Naive thymus-derived CD4-positive, alpha-beta T cell (primary cell): Measurements from ENCODE around the gene BNIP1. TPM values are rescaled to one million over a fixed set of nuclear protein-coding genes. Genes with fewer than 3 reads are reported as not detected.

ENCODE experiments used
- ATAC-seq: fragments of 150-1000 bp; cut with Tn5 transposase; 2 replicates; pipeline ENCODE4 v1.10.0; 2021; ENCODE audit warnings: mild to moderate bottlenecking, moderate library complexity
- CTCF ChIA-PET: fragments of 350-600 bp; sonication (Branson Sonifier 250); formaldehyde crosslinking; loops from one replicate; lab custom pipeline; 2021; ENCODE audit warnings: antibody characterized with exemption; lab: Charles Lee
- POLR2A ChIA-PET: fragments of 350-600 bp; sonication (Branson Sonifier 250); formaldehyde crosslinking; loops from one replicate; lab custom pipeline; 2021; ENCODE audit warnings: antibody characterized with exemption, inconsistent platforms; lab: Charles Lee
- DNase-seq, 9 donors: peaks; one replicate each; pipeline versions ENCODE4 v3.0.0 to v3.0.0-alpha.2; 2020 to 2022; ENCODE audit warnings: mixed read lengths in 1 of 9
- H3K27ac ChIP-seq: one replicate; pipeline ENCODE4 v1.7.0; 2013; ENCODE audit warnings: mild to moderate bottlenecking, low read depth, low read length, moderate library complexity
- H3K27me3 ChIP-seq, 2 donors: one replicate each; pipeline ENCODE4 v1.7.0; 2013; ENCODE audit warnings: low read length in 2 of 2, mild to moderate bottlenecking in 2 of 2, moderate library complexity in 2 of 2; ENCODE audit not compliant: control insufficient read depth in 2 of 2, insufficient read depth in 2 of 2
- H3K36me3 ChIP-seq, 3 experiments: 1 replicate in 2 of 3; 2 replicates in 1 of 3; pipeline ENCODE4 v1.7.0; 2013; ENCODE audit warnings: low read length in 3 of 3, mild to moderate bottlenecking in 3 of 3, moderate library complexity in 1 of 3; ENCODE audit not compliant: insufficient read depth in 3 of 3, control insufficient read depth in 2 of 3
- H3K4me1 ChIP-seq, 2 donors: one replicate each; pipeline ENCODE4 v1.7.0; 2013; ENCODE audit warnings: low read length in 2 of 2, mild to moderate bottlenecking in 2 of 2, moderate library complexity in 1 of 2; ENCODE audit not compliant: control insufficient read depth in 2 of 2, insufficient read depth in 2 of 2
- H3K4me3 ChIP-seq: 2 replicates; pipeline ENCODE4 v1.7.0; 2013; ENCODE audit warnings: mild to moderate bottlenecking, low read length
- H3K9me3 ChIP-seq, 3 experiments: 1 replicate in 2 of 3; 2 replicates in 1 of 3; pipeline ENCODE4 v1.7.0; 2013; ENCODE audit warnings: low read length in 3 of 3; ENCODE audit not compliant: control insufficient read depth in 2 of 3
- H3K27ac Mint-ChIP-seq, 9 donors: one replicate each; pipeline ENCODE4 v1.8.0; 2020 to 2022; ENCODE audit warnings: mixed read lengths in 9 of 9, mild to moderate bottlenecking in 8 of 9, moderate library complexity in 5 of 9, inconsistent platforms in 2 of 9
- H3K27me3 Mint-ChIP-seq, 5 donors: one replicate each; pipeline ENCODE4 v1.8.0; 2021 to 2022; ENCODE audit warnings: mixed read lengths in 5 of 5, mild to moderate bottlenecking in 1 of 5
- H3K36me3 Mint-ChIP-seq, 5 donors: one replicate each; pipeline ENCODE4 v1.8.0; 2020 to 2022; ENCODE audit warnings: mixed read lengths in 5 of 5, mild to moderate bottlenecking in 3 of 5, inconsistent platforms in 1 of 5
- H3K4me1 Mint-ChIP-seq, 7 donors: one replicate each; pipeline ENCODE4 v1.8.0; 2020 to 2022; ENCODE audit warnings: mixed read lengths in 7 of 7, mild to moderate bottlenecking in 3 of 7, inconsistent platforms in 1 of 7
- H3K4me3 Mint-ChIP-seq, 10 donors: one replicate each; pipeline ENCODE4 v1.8.0; 2020 to 2022; ENCODE audit warnings: mild to moderate bottlenecking in 10 of 10, mixed read lengths in 10 of 10, moderate library complexity in 6 of 10, inconsistent platforms in 2 of 10
- H3K9me3 Mint-ChIP-seq, 11 donors: one replicate each; pipeline ENCODE4 v1.8.0; 2020 to 2022; ENCODE audit warnings: mixed read lengths in 11 of 11, mild to moderate bottlenecking in 4 of 11, inconsistent platforms in 1 of 11, moderate library complexity in 1 of 11
- intact Hi-C, 2 donors: fragments of 100-400 bp; cut with micrococcal nuclease; formaldehyde crosslinking; loops; one replicate each; pipeline ENCODE4 v1.15.1; 2023
- polyA plus RNA-seq, 2 donors: library from polyadenylated mRNA; unstranded; fragments of 300-500 nt; fragmentation: Illumina TruSeq; gene quantifications; one replicate each; pipeline ENCODE4 v1.2.3, GENCODE V29; 2021
- total RNA-seq, 6 experiments: library from RNA in 5 of 6; stranded (reverse) in 5 of 6; gene quantifications; 1 replicate in 5 of 6; 2 replicates in 1 of 6; pipeline ENCODE4 v1.2.3 and lab custom pipeline; 2021 to 2026

BNIP1 gene
- total and polyA plus RNA-seq, 7 experiments from 2014 or later: 5.5 to 23.2 (median 15.3) TPM

- H3K27me3 ChIP-seq: no peaks in the 10 kb centered on the region
- DNase-seq: no peak
- H3K27ac ChIP-seq: no peak overlapping the region
- H3K4me3 Mint-ChIP-seq: no peak overlapping the region
- H3K4me1 Mint-ChIP-seq: peaks cover 0 to 3% (median 0%) of the 10 kb centered on the region in 7 donors
- CTCF ChIA-PET: no interaction called here
- H3K36me3 Mint-ChIP-seq: peaks cover 0 to 10% (median 6%) of the 10 kb centered on the region in 5 donors
- ATAC-seq: no peak
- no peak overlapping the region for H3K4me3 ChIP-seq
- no peaks in the 10 kb centered on the region for H3K36me3 ChIP-seq
- no peaks in the 10 kb centered on the region for H3K4me1 ChIP-seq
- peaks cover 0 to 18% (median 10%) of the 10 kb centered on the region in 11 donors for H3K9me3 Mint-ChIP-seq
- intact Hi-C loops: no loop called here
- H3K27me3 Mint-ChIP-seq: peaks cover 11 to 39% (median 20%) of the 10 kb centered on the region in 5 donors
- POLR2A ChIA-PET: no interaction called here
- no peak overlapping the region for H3K27ac Mint-ChIP-seq
- H3K9me3 ChIP-seq: peaks cover 0 to 7% (median 0%) of the 10 kb centered on the region in 3 experiments
These were observed 53.7 kb downstream of the BNIP1 start for GRCh38 chr5:173198049-173198448.

- intact Hi-C loops: loop anchor here in 1 of 2 donors (5.0 kb wide), 1 partner anchor 488 kb away; no protein-coding TSS in a partner anchor
- CTCF ChIA-PET: no interaction called here
These were observed 56.0 kb downstream of the BNIP1 start for GRCh38 chr5:173200356-173200755.

GRCh38 chr5:173201636-173202265, 57.4 kb downstream of the BNIP1 start:
- peaks cover 0 to 10% (median 6%) of the 10 kb centered on the region in 5 donors for H3K36me3 Mint-ChIP-seq
- H3K27me3 Mint-ChIP-seq: peaks cover 23 to 54% (median 37%) of the 10 kb centered on the region in 5 donors
- H3K27me3 ChIP-seq: peaks cover 0 to 4% of the 10 kb centered on the region in 2 donors

More at GRCh38 chr5:173200356-173200755, 56.0 kb downstream of the BNIP1 start:
- Histone ChIP-seq H3K27ac (no peak overlapping the region), H3K36me3 (no peaks in the 10 kb centered on the region), H3K27me3 (peaks cover 0 to 4% of the 10 kb centered on the region in 2 donors), H3K4me3 (no peak overlapping the region), H3K4me1 (no peaks in the 10 kb centered on the region), H3K9me3 (peaks cover 0 to 7% (median 0%) of the 10 kb centered on the region in 3 experiments)
- Mint-ChIP-seq H3K27ac (no peak overlapping the region), H3K9me3 (peaks cover 0 to 18% (median 10%) of the 10 kb centered on the region in 11 donors), H3K4me1 (peaks cover 0 to 4% (median 0%) of the 10 kb centered on the region in 7 donors), H3K27me3 (peaks cover 23 to 53% (median 37%) of the 10 kb centered on the region in 5 donors), H3K36me3 (peaks cover 0 to 10% (median 6%) of the 10 kb centered on the region in 5 donors), H3K4me3 (no peak overlapping the region)
- DNase-seq (no peak), ATAC-seq (no peak)
- POLR2A ChIA-PET: no interaction called here

GRCh38 chr5:173202266-173202875, 58.0 kb downstream of the BNIP1 start:
- H3K27ac Mint-ChIP-seq: no peak overlapping the region
- Histone ChIP-seq H3K4me3 (no peak overlapping the region), H3K4me1 (no peaks in the 10 kb centered on the region), H3K36me3 (no peaks in the 10 kb centered on the region), H3K9me3 (peaks cover 0 to 7% (median 0%) of the 10 kb centered on the region in 3 experiments), H3K27me3 (peaks cover 0 to 4% of the 10 kb centered on the region in 2 donors), H3K27ac (no peak overlapping the region)
- H3K9me3 Mint-ChIP-seq: peaks cover 0 to 18% (median 9%) of the 10 kb centered on the region in 11 donors
- peaks cover 23 to 60% (median 41%) of the 10 kb centered on the region in 5 donors for H3K27me3 Mint-ChIP-seq
- intact Hi-C loops: loop anchor here in 1 of 2 donors (5.0 kb wide), 1 partner anchor 490 kb away; no protein-coding TSS in a partner anchor
- DNase-seq (no peak), ATAC-seq (no peak)
- ChIA-PET CTCF (interaction anchor here (1.8 kb wide), 1 partner anchor 224 kb away, joined by 6 read pairs; no protein-coding TSS in a partner anchor), POLR2A (no interaction called here)
- peaks cover 0 to 10% (median 6%) of the 10 kb centered on the region in 5 donors for H3K36me3 Mint-ChIP-seq
- peaks cover 0 to 4% (median 0%) of the 10 kb centered on the region in 7 donors for H3K4me1 Mint-ChIP-seq
- no peak overlapping the region for H3K4me3 Mint-ChIP-seq

More at GRCh38 chr5:173201636-173202265, 57.4 kb downstream of the BNIP1 start:
- Histone ChIP-seq H3K36me3 (no peaks in the 10 kb centered on the region), H3K9me3 (peaks cover 0 to 7% (median 0%) of the 10 kb centered on the region in 3 experiments), H3K4me1 (no peaks in the 10 kb centered on the region), H3K27ac (no peak overlapping the region), H3K4me3 (no peak overlapping the region)
- Mint-ChIP-seq H3K4me1 (peaks cover 0 to 4% (median 0%) of the 10 kb centered on the region in 7 donors), H3K4me3 (no peak overlapping the region), H3K9me3 (peaks cover 0 to 18% (median 10%) of the 10 kb centered on the region in 11 donors), H3K27ac (no peak overlapping the region)
- ChIA-PET POLR2A (no interaction called here), CTCF (interaction anchor here (1.8 kb wide), 1 partner anchor 223 kb away, joined by 6 read pairs; no protein-coding TSS in a partner anchor)
- no peak for DNase-seq
- no peak for ATAC-seq
- intact Hi-C loops: loop anchor here in 1 of 2 donors (5.0 kb wide), 1 partner anchor 489 kb away; no protein-coding TSS in a partner anchor

GRCh38 chr5:173204185-173204979, 60.1 kb downstream of the BNIP1 start:
- Mint-ChIP-seq H3K4me3 (no peak overlapping the region), H3K27me3 (peaks cover 23 to 70% (median 50%) of the 10 kb centered on the region in 5 donors), H3K27ac (peak overlapping the region in 1 of 9 donors; percentile 2), H3K4me1 (peaks cover 0 to 4% (median 0%) of the 10 kb centered on the region in 7 donors), H3K9me3 (peaks cover 0 to 15% (median 5%) of the 10 kb centered on the region in 11 donors), H3K36me3 (peaks cover 0 to 8% (median 4%) of the 10 kb centered on the region in 5 donors)
- Histone ChIP-seq H3K4me1 (no peaks in the 10 kb centered on the region), H3K36me3 (no peaks in the 10 kb centered on the region), H3K4me3 (no peak overlapping the region), H3K27me3 (peaks cover 0 to 4% of the 10 kb centered on the region in 2 donors), H3K9me3 (peaks cover 0 to 6% (median 0%) of the 10 kb centered on the region in 3 experiments), H3K27ac (no peak overlapping the region)
- POLR2A ChIA-PET: interaction anchor here (0.7 kb wide), 1 partner anchor 227 kb away, joined by 4 read pairs; no protein-coding TSS in a partner anchor
- CTCF ChIA-PET: interaction anchor here (0.6 kb wide), 1 partner anchor 280 kb away, joined by 4 read pairs; no protein-coding TSS in a partner anchor
- DNase-seq (peak in 5 of 9 donors; percentile 12 to 44 (median 23)), ATAC-seq (peak; percentile 44)
- intact Hi-C loops: loop anchor here (1.0 to 5.0 kb wide), 5 partner anchors 60 to 492 kb away; partner anchors contain the start of genes ATP6V0E1 (in 1 of the 2) and BNIP1 (in 1 of the 2)
